ENCODE measurements around the gene CTTN.

CTTN gene

GRCh38 chr11:70478166-70478890 is 80.0 kb downstream of the CTTN start:
- no peak for TF ChIP-seq CTCF (conservative IDR thresholded peaks at IDR 0.05; ENCODE audit: low read length)
- TF ChIP-seq EZH2phosphoT487 (IDR thresholded peaks at IDR 0.05; ENCODE audit: borderline replicate concordance), result no peak
- Histone ChIP-seq H3K4me2 (ENCODE audit: low read depth, low read length, poor library complexity, severe bottlenecking) (no peak overlapping the region), H3K79me2 (ENCODE audit: insufficient read depth, low read length) (no peaks in the 10 kb centered on the region), H3K27me3 (ENCODE audit: insufficient read depth, low read length, poor library complexity, severe bottlenecking) (no peaks in the 10 kb centered on the region), H3K4me3 (ENCODE audit: low read length, poor library complexity, severe bottlenecking) (no peak overlapping the region), H3K9me3 (ENCODE audit: insufficient read depth, low read depth, low read length) (no peaks in the 10 kb centered on the region), H2AFZ (ENCODE audit: low read length) (no peak overlapping the region), H3K9me2 (replicated peaks; ENCODE audit: low read depth, low read length) (no peaks in the 10 kb centered on the region), H4K20me1 (ENCODE audit: insufficient read depth, low read length, poor library complexity, severe bottlenecking) (no peaks in the 10 kb centered on the region), H3F3A (ENCODE audit: low read depth) (no peaks in the 10 kb centered on the region), H3K9ac (ENCODE audit: low read depth, low read length, poor library complexity, severe bottlenecking) (no peak overlapping the region), H3K4me1 (ENCODE audit: insufficient read depth, low read length, poor library complexity, severe bottlenecking) (no peaks in the 10 kb centered on the region), H3K36me3 (ENCODE audit: insufficient read depth, low read length) (no peaks in the 10 kb centered on the region)

GRCh38 chr11:70480711-70481110 is 82.4 kb downstream of the CTTN start:
- no peak overlapping the region for H3K4me3 ChIP-seq (ENCODE audit: low read length, poor library complexity, severe bottlenecking)
- peaks cover 3% of the 10 kb centered on the region; the same call in 1 of the 2 replicates for H3K9me3 ChIP-seq (ENCODE audit: insufficient read depth, low read depth, low read length)
- no peak overlapping the region for H2AFZ ChIP-seq (ENCODE audit: low read length)
- no peaks in the 10 kb centered on the region for H3K27me3 ChIP-seq (ENCODE audit: insufficient read depth, low read length, poor library complexity, severe bottlenecking)
- H4K20me1 ChIP-seq (ENCODE audit: insufficient read depth, low read length, poor library complexity, severe bottlenecking), result no peaks in the 10 kb centered on the region
- H3K4me1 ChIP-seq (ENCODE audit: insufficient read depth, low read length, poor library complexity, severe bottlenecking), result no peaks in the 10 kb centered on the region
- no peaks in the 10 kb centered on the region for H3K9me2 ChIP-seq (replicated peaks; ENCODE audit: low read depth, low read length)
- no peak overlapping the region for H3K9ac ChIP-seq (ENCODE audit: low read depth, low read length, poor library complexity, severe bottlenecking)
- no peaks in the 10 kb centered on the region for H3K79me2 ChIP-seq (ENCODE audit: insufficient read depth, low read length)
- H3K4me2 ChIP-seq (ENCODE audit: low read depth, low read length, poor library complexity, severe bottlenecking), result no peak overlapping the region
- no peak for TF ChIP-seq CTCF (conservative IDR thresholded peaks at IDR 0.05; ENCODE audit: low read length)
- TF ChIP-seq EZH2phosphoT487 (IDR thresholded peaks at IDR 0.05; ENCODE audit: borderline replicate concordance), result no peak
- H3F3A ChIP-seq (ENCODE audit: low read depth), result no peaks in the 10 kb centered on the region
- no peaks in the 10 kb centered on the region for H3K36me3 ChIP-seq (ENCODE audit: insufficient read depth, low read length)

- no peaks in the 10 kb centered on the region for H3K36me3 ChIP-seq (ENCODE audit: insufficient read depth, low read length)
- H3K4me3 ChIP-seq (ENCODE audit: low read length, poor library complexity, severe bottlenecking), result no peak overlapping the region
- no peaks in the 10 kb centered on the region for H3F3A ChIP-seq (ENCODE audit: low read depth)
- no peaks in the 10 kb centered on the region for H4K20me1 ChIP-seq (ENCODE audit: insufficient read depth, low read length, poor library complexity, severe bottlenecking)
- no peaks in the 10 kb centered on the region for H3K4me1 ChIP-seq (ENCODE audit: insufficient read depth, low read length, poor library complexity, severe bottlenecking)
- H2AFZ ChIP-seq (ENCODE audit: low read length), result no peak overlapping the region
- no peaks in the 10 kb centered on the region for H3K79me2 ChIP-seq (ENCODE audit: insufficient read depth, low read length)
- H3K9ac ChIP-seq (ENCODE audit: low read depth, low read length, poor library complexity, severe bottlenecking), result no peak overlapping the region
- peaks cover 3% of the 10 kb centered on the region; the same call in 1 of the 2 replicates for H3K9me3 ChIP-seq (ENCODE audit: insufficient read depth, low read depth, low read length)
- TF ChIP-seq EZH2phosphoT487 (IDR thresholded peaks at IDR 0.05; ENCODE audit: borderline replicate concordance) (no peak), CTCF (conservative IDR thresholded peaks at IDR 0.05; ENCODE audit: low read length) (no peak)
- no peaks in the 10 kb centered on the region for H3K9me2 ChIP-seq (replicated peaks; ENCODE audit: low read depth, low read length)
- H3K27me3 ChIP-seq (ENCODE audit: insufficient read depth, low read length, poor library complexity, severe bottlenecking), result no peaks in the 10 kb centered on the region
- H3K4me2 ChIP-seq (ENCODE audit: low read depth, low read length, poor library complexity, severe bottlenecking), result no peak overlapping the region
Observed at GRCh38 chr11:70481625-70482528, 83.5 kb downstream of the CTTN start.
